Spleen (tissue), 7 donors: ENCODE data around the gene CREB3.

ENCODE experiments used
- POLR2AphosphoS5 ChIP-seq, 3 donors: sonication (generic); formaldehyde crosslinking; IDR thresholded peaks; one replicate each; pipeline ENCODE4 v1.5.1; 2017; ENCODE audit warnings: antibody characterized with exemption in 3 of 3
- TF ChIP-seq, protein P1 (sequence below), 11 experiments: fragments of 200-600 bp in 7 of 11; fragments of 450-650 bp in 4 of 11; sonication (generic) in 4 of 11; IDR thresholded peaks in 8 of 11; conservative IDR thresholded peaks in 3 of 11; 1 replicate in 7 of 11; 2 replicates in 4 of 11; pipeline versions ENCODE4 v1.4.0 to v1.8.0; 2016 to 2021; ENCODE audit warnings: antibody characterized with exemption in 11 of 11, inconsistent platforms in 4 of 11, mild to moderate bottlenecking in 1 of 11
- donor health status: DM: no; HTN: no; CAD: no; lungs with moderate emphysema.
- donor health status: DM: no; HTN: no; CAD: no.
- donor health status: DM: no; HTN: no; CAD: no.

DNA sequence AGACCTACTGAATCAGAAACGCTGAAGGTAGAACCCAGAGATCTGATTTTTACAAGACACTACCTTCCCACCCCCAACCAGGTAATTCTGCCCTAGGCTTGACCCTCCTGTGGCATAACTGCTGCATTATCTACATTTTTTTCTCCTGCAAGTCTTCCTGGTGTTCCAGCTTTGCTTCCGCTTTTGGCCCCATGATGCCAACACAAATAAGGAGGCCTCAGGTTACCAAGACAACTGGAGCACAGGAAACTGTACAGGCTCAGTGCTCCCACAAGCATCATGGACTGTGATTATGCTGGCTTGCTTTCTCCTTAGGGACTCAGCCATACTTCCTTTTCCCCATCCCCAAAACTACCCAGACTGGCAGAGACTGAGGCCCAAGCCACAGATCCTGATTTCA lies 28.2 kb downstream of the CREB3 start:
- no peak for TF ChIP-seq POLR2AphosphoS5 (IDR thresholded peaks at IDR 0.05)
- TF ChIP-seq, protein P1, sequence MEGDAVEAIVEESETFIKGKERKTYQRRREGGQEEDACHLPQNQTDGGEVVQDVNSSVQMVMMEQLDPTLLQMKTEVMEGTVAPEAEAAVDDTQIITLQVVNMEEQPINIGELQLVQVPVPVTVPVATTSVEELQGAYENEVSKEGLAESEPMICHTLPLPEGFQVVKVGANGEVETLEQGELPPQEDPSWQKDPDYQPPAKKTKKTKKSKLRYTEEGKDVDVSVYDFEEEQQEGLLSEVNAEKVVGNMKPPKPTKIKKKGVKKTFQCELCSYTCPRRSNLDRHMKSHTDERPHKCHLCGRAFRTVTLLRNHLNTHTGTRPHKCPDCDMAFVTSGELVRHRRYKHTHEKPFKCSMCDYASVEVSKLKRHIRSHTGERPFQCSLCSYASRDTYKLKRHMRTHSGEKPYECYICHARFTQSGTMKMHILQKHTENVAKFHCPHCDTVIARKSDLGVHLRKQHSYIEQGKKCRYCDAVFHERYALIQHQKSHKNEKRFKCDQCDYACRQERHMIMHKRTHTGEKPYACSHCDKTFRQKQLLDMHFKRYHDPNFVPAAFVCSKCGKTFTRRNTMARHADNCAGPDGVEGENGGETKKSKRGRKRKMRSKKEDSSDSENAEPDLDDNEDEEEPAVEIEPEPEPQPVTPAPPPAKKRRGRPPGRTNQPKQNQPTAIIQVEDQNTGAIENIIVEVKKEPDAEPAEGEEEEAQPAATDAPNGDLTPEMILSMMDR (IDR thresholded peaks at IDR 0.05 in 8 of 11, conservative IDR thresholded peaks at IDR 0.05 in 3 of 11): no peak
